GM12878 (cell line): ENCODE results near the gene ASPG. TPM values are rescaled to one million over a fixed set of nuclear protein-coding genes. Genes with fewer than 3 reads are reported as not detected.

Experiments used
- ATAC-seq: fragments of 200-7000 bp; cut with Tn5 transposase; 3 replicates; pipeline ENCODE4 v1.9.1; 2020; ENCODE audit warnings: mild to moderate bottlenecking, moderate library complexity
- BruUV-seq: library from RNA; stranded (reverse); fragments of 400-500 nt; replicated peaks from 2 replicates; lab custom pipeline; 2021; lab: Mats Ljungman, UMichigan
- CTCF ChIA-PET: fragments of 300-600 bp; sonication (Branson Sonifier 250); formaldehyde crosslinking; extraction: SDS; loops from one replicate; lab custom pipeline; 2021; ENCODE audit warnings: inconsistent platforms; lab: Yijun Ruan, JAX
- POLR2A ChIA-PET: fragments of 350-600 bp; formaldehyde crosslinking; extraction: SDS; loops from one replicate; lab custom pipeline; 2021; ENCODE audit warnings: inconsistent platforms; lab: Charles Lee
- RAD21 ChIA-PET: fragments of 300-600 bp; sonication (Branson Sonifier 250); formaldehyde crosslinking; loops from one replicate; lab custom pipeline; 2023; ENCODE audit warnings: antibody characterized with exemption; ENCODE audit not compliant: unreplicated experiment; lab: Charles Lee
- SMC1A ChIA-PET: fragments of 300-600 bp; sonication (Branson Sonifier 250); formaldehyde crosslinking; loops from one replicate; lab custom pipeline; 2023; ENCODE audit not compliant: unreplicated experiment, uncharacterized antibody; lab: Charles Lee
- DNase-seq: peaks from one replicate; pipeline ENCODE4 v3.0.0-alpha.2; 2011; ENCODE audit warnings: low read depth, low spot score
- FAIRE-seq: peaks from 3 replicates; lab custom pipeline; 2011; peaks lifted over from hg19 to GRCh38; lab: Jason Lieb, UNC
- H2AFZ ChIP-seq: 2 replicates; pipeline ENCODE4 v1.6.0; 2011; ENCODE audit warnings: low read depth, low read length, control low read depth; ENCODE audit not compliant: control insufficient read depth
- H3K27ac ChIP-seq: 2 replicates; pipeline ENCODE4 v1.5.1; 2011; ENCODE audit warnings: control low read depth; ENCODE audit not compliant: control insufficient read depth, insufficient read depth
- H3K27me3 ChIP-seq, 2 experiments: replicated peaks in 1 of 2; 2 replicates each; pipeline versions ENCODE4 v1.6.0 to v1.6.1; 2011; ENCODE audit warnings: low read length in 1 of 2; ENCODE audit not compliant: control insufficient read depth in 2 of 2, insufficient read depth in 2 of 2
- H3K36me3 ChIP-seq, 2 experiments: 2 replicates each; pipeline ENCODE4 v1.5.1; 2011; ENCODE audit warnings: low read length in 1 of 2; ENCODE audit not compliant: control insufficient read depth in 2 of 2, insufficient read depth in 2 of 2
- H3K4me1 ChIP-seq: 2 replicates; pipeline ENCODE4 v1.6.1; 2011; ENCODE audit warnings: mild to moderate bottlenecking, low read length, moderate library complexity, mixed read lengths; ENCODE audit not compliant: control insufficient read depth, insufficient read depth
- H3K4me2 ChIP-seq: 2 replicates; pipeline ENCODE4 v1.6.0; 2011; ENCODE audit warnings: control low read depth; ENCODE audit not compliant: control insufficient read depth, insufficient read depth
- H3K4me3 ChIP-seq: fragments of 200-600 bp; sonication (generic); 2 replicates; pipeline ENCODE4 v1.5.1; 2016
- H3K79me2 ChIP-seq: 2 replicates; pipeline ENCODE4 v1.6.0; 2011; ENCODE audit warnings: low read length; ENCODE audit not compliant: control insufficient read depth, insufficient read depth
- H3K9ac ChIP-seq: 2 replicates; pipeline ENCODE4 v1.8.0; 2011; ENCODE audit warnings: low read length, control low read depth, mixed read lengths; ENCODE audit not compliant: control insufficient read depth, insufficient read depth
- H3K9me3 ChIP-seq: replicated peaks from 3 replicates; pipeline ENCODE4 v1.5.1; 2011; ENCODE audit warnings: mild to moderate bottlenecking, low read length; ENCODE audit not compliant: control insufficient read depth, insufficient read depth
- H4K20me1 ChIP-seq: 2 replicates; pipeline ENCODE4 v1.6.0; 2011; ENCODE audit not compliant: control insufficient read depth, insufficient read depth
- RAD21 ChIP-seq: IDR thresholded peaks from 2 replicates; pipeline ENCODE4 v1.6.1; 2011; ENCODE audit warnings: mild to moderate bottlenecking, low read depth, low read length, moderate library complexity; ENCODE audit not compliant: insufficient read depth
- SMC3 ChIP-seq: IDR thresholded peaks from 2 replicates; pipeline ENCODE4 v1.6.1; 2011; ENCODE audit warnings: low read length, improper control_type of control experiment, borderline replicate concordance
- WGBS: methylation state at CpG from one replicate; pipeline ENCODE4 v1.1.6; 2016; ENCODE audit warnings: low lambda C conversion rate; ENCODE audit not compliant: insufficient replicate concordance, insufficient coverage; ENCODE audit errors: missing lambda C conversion rate; 5-methylcytosine and 5-hydroxymethylcytosine counted together
- in situ Hi-C: fragments of 300-500 bp; cut with MboI; formaldehyde crosslinking; loops from 9 replicates; pipeline ENCODE4 v1.14.3; 2018; ENCODE audit warnings: mixed read lengths
- intact Hi-C: fragments of 100-400 bp; cut with micrococcal nuclease; formaldehyde crosslinking; loops from one replicate; pipeline ENCODE4 v1.14.2; 2022; ENCODE audit not compliant: unreplicated experiment
- polyA plus RNA-seq, 11 experiments: library from polyadenylated mRNA; depleted of rRNA in 4 of 11; unstranded in 6 of 11; stranded (reverse) in 5 of 11; fragments of >200 nt; fragmentation: Nextera tagmentation in 4 of 11; fragmentation: Illumina TruSeq in 1 of 11; extraction: Ambion mirVana in 4 of 11; extraction: Trizol in 1 of 11; gene quantifications; 1 replicate in 1 of 11; 2 replicates in 10 of 11; pipeline versions ENCODE4 v1.2.1 to v1.2.3, GENCODE V29; 2011 to 2016; ENCODE audit warnings: inconsistent platforms in 2 of 11, missing spikeins in 2 of 11, low read depth in 1 of 11
- total RNA-seq, 4 experiments: library from RNA; depleted of rRNA in 3 of 4; stranded (reverse); fragments of >200 nt in 3 of 4; fragmentation: Illumina TruSeq in 1 of 4; extraction: Trizol in 1 of 4; gene quantifications; 2 replicates each; pipeline versions ENCODE4 v1.2.1 to v1.2.3, GENCODE V29; 2013 to 2021
- TF ChIP-seq, protein P1 (sequence below): fragments of 450-650 bp; formaldehyde crosslinking; IDR thresholded peaks from 2 replicates; pipeline ENCODE4 v1.4.0; 2022; ENCODE audit warnings: mild to moderate bottlenecking, moderate library complexity
- TF ChIP-seq, protein P2 (sequence below): IDR thresholded peaks from 2 replicates; pipeline ENCODE4 v1.6.1; 2011; ENCODE audit warnings: borderline replicate concordance, low read depth, mild to moderate bottlenecking, moderate library complexity, low read length; ENCODE audit not compliant: insufficient read depth, poor library complexity, severe bottlenecking

Gene ASPG
- total and polyA plus RNA-seq, 10 of the 15 experiments (the other 5 are each of a cell fraction or from before 2014, with no cell fraction given): not detected

DNA sequence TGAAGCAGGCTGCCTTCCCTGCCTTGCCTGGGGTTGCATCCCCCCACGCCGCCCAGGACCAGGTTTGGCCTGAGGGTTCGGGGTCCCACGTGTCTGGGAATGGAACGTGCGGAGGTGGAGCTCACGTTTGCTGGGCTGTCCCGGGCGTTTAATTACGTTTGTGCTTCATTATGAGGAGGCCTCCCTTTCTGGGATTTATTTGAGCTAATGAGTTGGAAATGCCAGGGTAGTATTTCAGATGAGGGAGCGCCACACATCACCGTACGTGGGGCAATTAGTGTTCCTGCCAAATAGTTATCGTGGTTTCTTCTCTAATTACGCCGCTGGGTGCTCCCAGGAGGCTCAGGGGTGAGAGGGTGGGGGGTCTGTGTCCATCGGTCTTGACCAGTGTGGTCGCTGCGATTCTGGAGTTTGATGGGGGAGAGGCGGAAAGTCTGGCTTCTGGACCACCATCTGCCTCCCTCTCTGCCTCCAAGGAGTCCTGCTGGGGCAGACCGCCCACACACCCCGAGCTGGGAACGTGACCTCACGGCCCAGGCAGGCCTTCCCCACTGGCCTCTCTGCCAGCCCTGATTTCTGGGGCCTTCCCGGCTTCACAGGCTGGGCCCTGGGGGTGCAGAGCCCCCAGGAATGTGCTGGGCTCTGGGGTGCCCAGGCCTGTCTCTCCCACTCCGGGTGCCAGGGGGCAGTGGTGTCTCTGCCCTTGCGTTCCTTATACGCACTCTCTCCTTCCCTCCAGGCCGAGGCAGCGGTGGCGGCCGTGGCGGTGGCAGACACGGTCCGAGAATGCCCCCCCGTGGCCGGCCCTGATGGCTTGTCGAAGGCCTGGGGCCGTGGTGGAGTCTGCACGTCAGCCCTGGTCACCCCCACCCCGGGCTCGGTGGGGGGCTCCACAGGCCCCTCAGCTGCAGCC is 71.8 kb downstream of the ASPG start (continued):
- TF ChIP-seq, protein P1, sequence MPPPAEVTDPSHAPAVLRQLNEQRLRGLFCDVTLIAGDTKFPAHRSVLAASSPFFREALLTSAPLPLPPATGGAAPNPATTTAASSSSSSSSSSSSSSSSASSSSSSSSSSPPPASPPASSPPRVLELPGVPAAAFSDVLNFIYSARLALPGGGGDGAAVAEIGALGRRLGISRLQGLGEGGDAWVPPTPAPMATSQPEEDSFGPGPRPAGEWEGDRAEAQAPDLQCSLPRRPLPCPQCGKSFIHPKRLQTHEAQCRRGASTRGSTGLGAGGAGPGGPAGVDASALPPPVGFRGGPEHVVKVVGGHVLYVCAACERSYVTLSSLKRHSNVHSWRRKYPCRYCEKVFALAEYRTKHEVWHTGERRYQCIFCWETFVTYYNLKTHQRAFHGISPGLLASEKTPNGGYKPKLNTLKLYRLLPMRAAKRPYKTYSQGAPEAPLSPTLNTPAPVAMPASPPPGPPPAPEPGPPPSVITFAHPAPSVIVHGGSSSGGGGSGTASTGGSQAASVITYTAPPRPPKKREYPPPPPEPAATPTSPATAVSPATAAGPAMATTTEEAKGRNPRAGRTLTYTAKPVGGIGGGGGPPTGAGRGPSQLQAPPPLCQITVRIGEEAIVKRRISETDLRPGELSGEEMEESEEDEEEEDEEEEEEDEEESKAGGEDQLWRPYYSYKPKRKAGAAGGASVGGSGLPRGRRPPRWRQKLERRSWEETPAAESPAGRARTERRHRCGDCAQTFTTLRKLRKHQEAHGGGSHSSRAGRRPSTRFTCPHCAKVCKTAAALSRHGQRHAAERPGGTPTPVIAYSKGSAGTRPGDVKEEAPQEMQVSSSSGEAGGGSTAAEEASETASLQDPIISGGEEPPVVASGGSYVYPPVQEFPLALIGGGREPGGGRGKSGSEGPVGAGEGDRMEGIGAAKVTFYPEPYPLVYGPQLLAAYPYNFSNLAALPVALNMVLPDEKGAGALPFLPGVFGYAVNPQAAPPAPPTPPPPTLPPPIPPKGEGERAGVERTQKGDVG (CRISPR knock-in tag): no peak

DNA sequence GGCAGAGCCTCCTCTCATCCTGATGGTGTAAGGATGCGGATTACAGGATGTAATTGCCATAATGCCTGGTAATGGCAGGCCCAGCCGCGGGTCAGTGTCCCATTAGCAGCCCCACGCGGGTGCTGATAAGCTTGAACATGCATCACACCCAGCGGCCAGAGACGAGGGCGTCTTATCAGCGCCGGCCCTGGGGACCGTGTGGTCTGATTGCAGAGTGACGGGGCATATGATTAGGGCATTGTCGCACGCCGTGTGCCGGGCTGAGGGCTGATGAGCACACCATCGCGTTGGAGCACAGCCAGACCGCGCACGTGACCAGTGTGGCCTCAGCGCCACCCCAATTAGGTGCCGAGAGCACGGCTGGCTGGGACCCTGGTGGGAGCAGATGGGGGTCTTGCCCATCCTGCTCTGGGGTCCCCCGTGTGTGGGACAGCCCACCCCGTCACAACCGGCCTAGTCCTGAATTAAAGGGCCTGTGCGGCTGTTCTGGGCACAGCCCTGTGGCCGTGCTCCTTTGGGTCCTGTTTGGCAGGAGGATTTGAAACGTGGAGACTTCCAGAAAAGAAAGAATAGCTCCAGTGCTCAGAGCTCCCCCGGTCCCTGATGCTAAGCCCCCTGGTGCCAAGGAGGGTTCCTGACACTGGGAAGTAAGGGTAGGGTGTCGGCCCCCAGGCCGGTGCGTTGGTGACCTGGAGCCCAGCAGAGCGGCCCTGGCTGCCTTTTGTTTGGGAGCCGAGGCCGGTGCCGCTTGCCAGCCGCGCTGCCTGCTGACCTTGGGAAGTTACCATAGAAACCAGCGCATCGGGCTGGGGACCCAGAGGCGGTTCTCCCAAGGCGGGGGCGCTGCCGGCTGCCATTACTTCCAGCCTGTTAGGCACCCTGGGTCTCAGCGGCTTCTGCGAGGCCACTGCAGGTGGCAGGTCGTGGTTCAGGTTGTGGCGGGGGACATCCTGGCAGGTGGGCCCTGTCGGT is 73.6 kb downstream of the ASPG start:
- FAIRE-seq: no peak
- Histone ChIP-seq H3K36me3 (no peaks in the 10 kb centered on the region), H4K20me1 (no peaks in the 10 kb centered on the region), H3K4me3 (no peak overlapping the region), H2AFZ (no peak overlapping the region), H3K9me3 (no peaks in the 10 kb centered on the region), H3K27me3 (no peaks in the 10 kb centered on the region), H3K4me2 (no peak overlapping the region), H3K79me2 (no peaks in the 10 kb centered on the region), H3K4me1 (no peaks in the 10 kb centered on the region), H3K9ac (no peak overlapping the region), H3K27ac (no peak overlapping the region)
- ChIA-PET SMC1A (no interaction called here), POLR2A (no interaction called here), RAD21 (interaction anchor here (0.5 kb wide), 1 partner anchor 868 kb away, joined by 3 read pairs; no protein-coding TSS in a partner anchor), CTCF (interaction anchor here (0.5 kb wide), 1 partner anchor 467 kb away, joined by 3 read pairs; no protein-coding TSS in a partner anchor)
- BruUV-seq: no TSS peak
- in situ Hi-C loops (no loop called here), intact Hi-C loops (no loop called here)
- DNase-seq: no peak
- TF ChIP-seq, protein P2, sequence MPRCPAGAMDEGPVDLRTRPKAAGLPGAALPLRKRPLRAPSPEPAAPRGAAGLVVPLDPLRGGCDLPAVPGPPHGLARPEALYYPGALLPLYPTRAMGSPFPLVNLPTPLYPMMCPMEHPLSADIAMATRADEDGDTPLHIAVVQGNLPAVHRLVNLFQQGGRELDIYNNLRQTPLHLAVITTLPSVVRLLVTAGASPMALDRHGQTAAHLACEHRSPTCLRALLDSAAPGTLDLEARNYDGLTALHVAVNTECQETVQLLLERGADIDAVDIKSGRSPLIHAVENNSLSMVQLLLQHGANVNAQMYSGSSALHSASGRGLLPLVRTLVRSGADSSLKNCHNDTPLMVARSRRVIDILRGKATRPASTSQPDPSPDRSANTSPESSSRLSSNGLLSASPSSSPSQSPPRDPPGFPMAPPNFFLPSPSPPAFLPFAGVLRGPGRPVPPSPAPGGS: peak; percentile 67
- TF ChIP-seq RAD21 (no peak), SMC3 (no peak)
- 62% methylated on average over 51 of the region's 51 CpGs for WGBS
- ATAC-seq: no peak
